ENCODE results near the gene CPNE8.

CPNE8 gene

GRCh38 chr12:38905480-38906351, at the start of gene CPNE8:
CPNE8 (minus strand) TSS chr12:38905591; CDS start chr12:38905534, 57 bp downstream.
- DNase-seq, result no peak

GRCh38 chr12:38954238-38954873, 49.0 kb upstream of the CPNE8 start:
- DNase-seq, result no peak

- DNase-seq, result no peak
Observed at GRCh38 chr12:38949363-38949762, 44.0 kb upstream of the CPNE8 start.

- no peak for DNase-seq
Observed at GRCh38 chr12:38934686-38935085, 29.3 kb upstream of the CPNE8 start.

DNA sequence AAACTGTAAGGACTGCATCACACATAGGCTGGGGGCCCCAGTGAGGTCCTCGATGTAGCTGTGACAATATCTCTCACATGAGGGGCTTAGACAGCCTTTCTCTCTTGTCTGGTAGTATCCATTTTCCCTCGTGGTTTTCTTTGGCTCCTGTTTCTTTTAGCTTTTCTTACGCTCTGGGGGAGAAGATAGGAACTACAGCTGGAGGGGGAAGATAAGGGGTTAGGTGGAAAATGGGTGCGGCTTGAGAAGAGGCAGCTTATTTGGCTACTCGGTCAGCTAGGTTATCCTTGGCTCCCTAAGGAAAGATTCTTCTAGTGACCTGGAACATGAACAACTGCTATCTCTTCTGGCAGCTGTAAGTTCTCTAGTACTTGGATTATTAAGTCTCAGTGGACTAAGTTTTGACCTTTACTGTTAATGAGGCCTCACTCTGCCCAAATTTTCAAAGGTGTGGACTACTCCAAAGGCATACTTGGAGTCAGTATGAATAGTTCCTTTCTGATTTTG, 28.7 kb upstream of the CPNE8 start:
- DNase-seq, result no peak

DNA sequence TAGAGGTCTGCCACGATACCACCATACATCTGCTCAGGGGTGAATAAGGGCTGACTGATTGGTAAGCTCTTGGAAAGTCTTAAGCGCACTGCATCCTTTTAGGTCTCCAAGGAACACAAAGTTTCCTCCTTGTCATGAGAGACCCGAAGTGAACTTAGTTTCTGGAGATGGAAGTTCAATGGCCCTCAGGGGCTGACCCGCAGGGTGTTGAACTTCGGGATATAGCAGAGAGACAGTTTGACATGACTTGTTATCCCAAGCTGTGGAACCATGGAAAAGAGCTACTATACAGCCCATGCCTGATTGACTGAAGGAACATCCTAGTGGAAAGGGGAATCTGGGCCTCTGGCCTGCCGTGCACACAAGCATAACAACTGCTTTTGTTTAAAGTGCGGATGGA, 26.9 kb upstream of the CPNE8 start:
- no peak for DNase-seq

- no peak for DNase-seq
Observed at GRCh38 chr12:38931461-38931860, 26.1 kb upstream of the CPNE8 start.

- DNase-seq, result no peak
Observed at GRCh38 chr12:38930990-38931389, 25.6 kb upstream of the CPNE8 start.

DNA sequence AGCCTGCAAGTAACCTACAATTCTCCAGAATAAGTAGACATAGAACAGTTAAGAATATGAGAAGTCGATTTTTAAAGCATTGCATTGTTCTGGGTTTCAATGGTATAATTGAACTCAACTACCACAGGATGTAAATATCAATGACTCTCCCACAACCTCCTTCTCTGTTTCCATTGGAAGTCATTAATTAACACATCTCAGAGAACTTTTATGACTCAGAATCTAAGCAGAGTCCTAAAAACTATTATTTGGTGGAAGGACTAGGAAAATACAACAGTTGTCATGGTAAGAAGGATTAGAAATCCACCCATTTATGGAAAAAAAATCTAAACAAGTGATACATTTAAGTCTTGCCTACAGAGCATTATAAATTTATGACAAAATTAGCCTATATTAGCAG, 21.1 kb upstream of the CPNE8 start:
- DNase-seq, result no peak

- no peak for DNase-seq
Observed at GRCh38 chr12:38921025-38921677, 15.8 kb upstream of the CPNE8 start.

DNA sequence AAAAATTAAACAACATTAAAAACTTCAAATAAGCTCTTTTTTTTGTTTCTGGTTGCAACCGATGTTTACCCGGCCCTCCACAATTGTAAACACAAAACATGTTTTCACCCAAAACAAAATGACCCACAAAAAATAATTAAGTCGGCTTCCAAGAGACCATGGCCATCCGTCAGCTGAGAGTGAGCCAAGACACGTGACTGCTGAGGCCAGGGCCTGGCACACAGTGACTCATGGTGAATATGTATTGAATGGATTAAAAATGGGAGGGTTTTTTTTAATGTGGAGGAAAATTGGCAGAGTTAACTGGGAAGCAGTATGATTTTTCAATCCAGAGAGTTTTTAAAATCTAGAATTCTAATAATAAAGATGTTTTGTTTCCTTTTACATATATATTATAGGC, 13.8 kb upstream of the CPNE8 start:
- no peak for DNase-seq

DNA sequence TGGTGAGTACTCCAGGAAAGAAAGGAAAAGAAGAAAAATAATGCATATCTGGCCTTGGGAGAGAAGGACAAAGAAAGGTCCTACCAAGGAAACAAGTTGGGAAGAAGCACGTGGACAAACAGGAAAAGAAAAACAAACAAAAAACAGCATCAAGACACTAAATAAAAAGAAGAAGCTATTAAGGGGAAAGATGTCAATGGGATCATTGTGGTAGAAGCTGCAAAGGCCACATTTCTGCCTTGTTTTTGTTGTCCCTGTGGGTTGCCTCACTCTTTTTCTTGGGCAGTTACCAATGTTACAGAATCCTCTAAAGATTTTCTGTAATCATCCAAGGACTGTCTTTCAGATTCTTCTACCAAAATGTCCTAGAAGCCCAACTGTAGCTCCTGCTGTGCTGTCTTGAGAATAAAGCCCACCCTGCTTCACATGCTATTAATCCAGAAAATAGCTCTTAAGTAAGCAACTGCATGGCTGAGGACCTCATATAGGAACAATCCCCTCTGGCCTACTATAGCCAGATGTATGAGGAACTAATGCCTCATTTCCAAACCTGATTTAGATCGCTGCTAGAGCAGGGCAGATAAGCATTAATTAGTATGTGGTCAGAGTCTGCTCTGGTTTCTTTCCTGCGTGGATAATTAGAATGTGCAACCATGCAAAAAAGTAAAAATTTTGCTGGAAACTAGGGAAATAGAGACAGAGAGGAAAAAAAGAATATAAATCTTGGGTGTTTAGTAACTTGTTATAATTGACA, 10.2 kb upstream of the CPNE8 start:
- no peak for DNase-seq

DNA sequence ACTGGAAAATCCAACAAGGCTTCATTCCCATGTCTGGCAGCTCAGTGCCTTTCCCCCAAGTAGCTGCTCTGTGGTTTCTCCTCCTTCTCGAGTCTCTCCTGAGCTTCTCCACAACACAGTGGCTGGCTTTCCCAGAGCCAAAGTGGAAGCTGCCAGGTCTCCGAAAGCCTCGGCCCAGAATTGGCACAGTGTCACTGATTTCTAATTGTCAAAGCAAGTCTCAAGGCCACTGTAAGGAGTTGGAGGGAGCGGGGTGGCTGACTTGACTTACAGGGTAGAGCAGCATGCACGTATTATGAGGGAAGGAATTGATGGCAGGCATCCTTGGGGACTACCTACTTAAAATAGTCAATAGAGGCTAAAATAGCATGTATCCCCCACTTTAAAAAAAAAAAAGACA, 6.7 kb upstream of the CPNE8 start:
- no peak for DNase-seq

DNA sequence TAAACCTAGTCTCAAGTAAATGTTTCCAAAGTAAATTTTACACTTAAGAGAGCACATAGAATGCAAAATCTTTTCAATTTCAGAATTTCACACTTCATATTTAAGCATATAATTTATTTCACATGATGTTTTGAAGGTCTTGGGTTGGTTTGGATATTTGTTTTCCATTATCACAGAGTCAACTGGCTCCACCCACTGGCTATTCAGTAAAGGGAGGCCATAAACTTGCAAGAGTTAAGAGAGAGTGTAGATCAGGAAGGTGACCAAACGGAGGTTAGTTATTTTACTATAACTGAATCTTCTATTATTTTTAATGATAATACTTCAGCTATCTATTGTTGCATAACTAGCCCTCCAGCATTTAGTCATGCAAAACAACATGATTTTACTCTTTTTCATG, 6.2 kb upstream of the CPNE8 start:
- no peak for DNase-seq

GRCh38 chr12:38907201-38907923, 2.0 kb upstream of the CPNE8 start:
- no peak for DNase-seq

DNA sequence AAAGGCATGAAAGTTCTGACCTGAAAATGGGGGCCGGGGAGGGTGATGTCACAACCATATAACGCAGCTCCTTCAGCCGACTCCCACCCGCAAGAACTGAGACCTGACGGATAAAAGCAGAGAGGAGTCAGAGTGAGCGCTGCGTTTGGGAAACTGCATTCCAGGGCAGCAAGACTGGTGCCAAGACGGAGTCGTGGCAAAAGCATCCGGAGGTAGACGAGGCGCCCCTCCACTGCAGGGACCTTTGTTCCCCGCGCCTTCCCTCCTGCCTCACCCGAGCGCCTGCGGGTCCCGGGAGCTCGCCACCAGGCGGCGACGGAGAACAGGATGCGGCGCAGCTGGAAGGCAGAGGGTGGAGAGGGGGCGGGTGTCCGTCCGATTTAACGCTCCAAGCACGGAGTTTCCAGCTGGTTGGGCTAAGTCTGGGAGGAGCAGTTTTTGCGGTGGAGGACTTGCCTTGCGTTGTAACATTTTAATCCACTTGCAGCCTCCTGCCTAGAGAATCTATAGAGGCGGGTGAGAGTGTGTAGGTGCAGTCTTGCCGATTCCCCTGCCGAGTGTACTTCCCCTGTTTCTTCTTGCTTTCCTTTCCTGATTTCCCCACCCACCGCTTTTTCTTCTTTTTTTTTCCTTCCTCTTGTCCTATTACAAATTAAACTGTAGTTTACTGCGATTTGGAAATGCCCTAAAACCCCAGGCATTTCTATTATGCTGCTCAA, 1.2 kb upstream of the CPNE8 start:
- peak; percentile 2 for DNase-seq

DNA sequence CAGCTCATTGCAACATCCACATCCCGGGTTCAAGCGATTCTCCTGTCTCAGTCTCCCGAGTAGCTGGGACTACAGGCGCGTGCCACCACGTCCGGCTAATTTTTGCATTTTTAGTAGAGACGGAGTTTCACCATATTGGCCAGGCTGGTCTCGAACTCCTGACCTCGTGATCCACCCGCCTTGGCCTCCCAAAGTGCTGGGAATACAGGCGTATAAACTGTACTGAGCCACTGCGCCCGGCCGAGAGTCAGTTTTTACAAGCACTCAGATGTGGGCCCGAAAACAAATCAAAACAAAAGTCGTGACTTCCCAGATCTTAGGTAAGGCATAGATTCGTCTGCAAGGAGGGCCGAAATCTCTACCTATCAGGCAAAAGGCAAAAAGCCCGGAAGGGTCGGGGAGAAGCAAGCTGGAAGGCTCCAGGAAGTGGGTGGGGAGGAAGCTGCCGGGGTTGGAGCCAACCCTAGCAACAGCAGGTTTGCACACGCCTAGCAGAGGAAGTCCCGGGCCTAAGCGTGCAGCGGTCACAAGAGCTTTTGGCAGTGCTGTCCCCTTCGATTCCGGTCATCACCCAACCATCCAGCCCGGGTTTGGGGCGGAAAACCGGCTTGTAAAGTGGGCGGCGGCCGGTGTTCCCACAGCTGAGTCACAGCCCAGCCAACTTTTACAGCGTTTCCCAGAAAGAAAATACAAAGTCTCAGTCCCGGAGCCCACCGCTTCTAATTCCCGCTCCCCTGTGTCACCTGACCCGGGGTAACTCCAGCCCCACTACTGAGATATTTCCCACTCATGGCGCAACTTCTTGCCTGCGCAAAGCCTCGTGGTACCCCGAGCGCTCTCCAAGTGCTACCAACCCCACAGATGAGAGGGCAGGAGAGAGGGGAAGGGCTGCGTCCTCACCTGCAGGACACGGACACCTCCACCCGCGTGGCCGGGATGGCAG, 583 bp downstream of the CPNE8 start:
- no peak for DNase-seq

DNA sequence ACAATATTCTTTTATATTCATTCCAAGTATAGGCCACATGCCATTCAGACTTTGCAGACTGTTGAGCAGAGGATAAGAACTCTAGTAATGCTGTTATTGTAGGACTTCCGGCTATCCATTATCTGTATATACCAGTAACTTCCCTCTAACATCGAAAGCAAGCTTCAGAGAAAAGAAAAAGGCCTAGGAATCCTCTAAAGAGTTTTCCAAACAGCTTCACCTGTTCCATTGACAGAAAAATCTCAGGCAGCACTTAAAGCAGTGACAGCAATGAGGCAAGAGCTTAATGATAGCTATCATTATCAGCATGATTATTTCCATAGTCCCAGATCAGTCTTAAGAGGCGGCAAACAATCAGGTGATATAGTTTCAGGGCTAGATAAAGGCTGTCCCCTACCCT, 1.8 kb downstream of the CPNE8 start:
- DNase-seq, result no peak

DNA sequence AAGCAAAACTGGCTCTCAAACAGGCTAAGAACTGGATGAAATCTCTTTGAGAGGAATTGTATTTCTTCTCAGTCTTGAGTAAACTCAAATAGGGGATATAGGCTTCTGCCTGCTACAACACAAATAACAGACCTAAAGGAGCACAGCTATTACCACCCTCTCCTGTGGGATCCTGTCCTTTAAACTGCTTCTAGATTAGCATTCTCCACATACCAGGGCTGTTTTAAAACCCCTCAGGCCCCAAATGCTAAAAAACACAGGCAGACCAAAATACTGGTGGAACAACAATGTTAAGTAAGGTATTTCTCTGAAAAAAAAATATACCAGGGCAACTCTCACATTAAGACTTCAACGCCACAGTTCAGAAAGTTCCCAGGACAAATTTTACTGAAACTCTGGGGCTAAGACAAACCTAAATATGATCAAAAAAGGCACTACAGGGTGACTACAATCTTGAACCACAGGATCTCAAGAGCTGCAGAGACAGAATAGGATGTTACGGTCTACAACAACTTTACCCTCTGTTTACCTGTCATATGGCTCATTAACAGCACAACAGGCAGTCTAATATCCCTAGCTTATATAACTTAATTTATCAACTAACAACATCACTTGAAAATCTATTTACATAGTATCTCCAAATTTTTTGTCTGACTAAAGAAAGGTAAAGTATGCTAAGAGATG, 7.2 kb downstream of the CPNE8 start:
- no peak for DNase-seq

DNA sequence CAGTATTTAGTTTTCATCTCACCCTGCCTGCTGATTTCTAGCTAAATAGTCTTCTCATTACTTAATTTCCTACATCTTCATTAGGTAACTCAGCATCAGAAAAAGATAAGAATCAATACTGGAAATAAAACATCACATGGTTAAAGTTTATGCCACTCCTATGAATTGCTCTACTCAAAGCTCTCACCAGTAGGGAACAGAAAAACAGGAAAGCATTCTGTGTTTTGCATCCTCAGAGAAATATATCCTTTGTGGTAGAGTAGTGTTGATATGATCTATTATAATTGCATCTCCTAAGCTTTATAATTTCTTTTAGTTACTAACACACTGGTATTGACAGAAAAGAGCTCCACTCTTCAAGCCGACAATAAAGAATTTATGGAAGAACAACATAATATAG, 9.9 kb downstream of the CPNE8 start:
- no peak for DNase-seq
